ENCODE measurements around the gene MYOC. TPM values are rescaled to one million over a fixed set of nuclear protein-coding genes. Genes with fewer than 3 reads are reported as not detected.

The MYOC gene
- total RNA-seq, 1 experiment from 2014 or later, result not detected

GRCh38 chr1:171643156-171643555 is 9.3 kb downstream of the MYOC start:
- intact Hi-C loops (cut with micrococcal nuclease; ENCODE audit: unreplicated experiment) (loop anchor here (10.0 kb wide), 1 partner anchor 132 kb away; no protein-coding TSS in a partner anchor), in situ Hi-C loops (cut with HindIII; ENCODE audit: low pct_unique_long_range_greater_than_20kb, low sequenced_read_pairs) (no loop called here)
- Histone ChIP-seq H3K4me1 (ENCODE audit: control insufficient read depth, insufficient read depth, low read length) (0 out of 2 replicates have a peak, but pooled peaks cover 2% of the 10 kb centered on the region), H3K27me3 (ENCODE audit: control insufficient read depth, insufficient read depth, low read length) (no peaks in the 10 kb centered on the region), H3K36me3 (ENCODE audit: control insufficient read depth, insufficient read depth, low read length) (no peaks in the 10 kb centered on the region), H3K4me3 (ENCODE audit: low read depth in 2 of 2, low read length in 2 of 2) (no peak overlapping the region), H3K27ac (ENCODE audit: low read length) (no peak overlapping the region), H3K9me3 (ENCODE audit: control insufficient read depth, insufficient read depth, low read depth, low read length) (no peaks in the 10 kb centered on the region)
- DNase-seq (ENCODE audit: low read depth, low spot score) (no peak), ATAC-seq (no peak)
- POLR2A ChIA-PET, result interaction anchor here (0.5 kb wide), 1 partner anchor 30 kb away, joined by 3 read pairs; no protein-coding TSS in a partner anchor
- TF ChIP-seq SIN3A (IDR thresholded peaks at IDR 0.05; ENCODE audit: borderline replicate concordance, insufficient read depth, low read depth, low read length), result no peak
- no peak for TF ChIP-seq CTCF (IDR thresholded peaks at IDR 0.05)
- no peak for TF ChIP-seq REST (IDR thresholded peaks at IDR 0.05; ENCODE audit: insufficient read depth in 1 of 2, low read depth in 2 of 2, low read length in 1 of 2)
- no peak for TF ChIP-seq POLR2AphosphoS5 (IDR thresholded peaks at IDR 0.05; ENCODE audit: low read depth, low read length)
- TF ChIP-seq TCF7L2 (IDR thresholded peaks at IDR 0.05; ENCODE audit: low read depth, low read length), result no peak
- no TSS peak for BruUV-seq (replicated peaks)
- CTCF ChIA-PET, result no interaction called here

GRCh38 chr1:171642197-171642596 is 10.3 kb downstream of the MYOC start:
- no peak for DNase-seq (ENCODE audit: low read depth, low spot score)
- no peak overlapping the region for H3K27ac ChIP-seq (ENCODE audit: low read length)
- no peak for ATAC-seq
- H3K9me3 ChIP-seq (ENCODE audit: control insufficient read depth, insufficient read depth, low read depth, low read length), result no peaks in the 10 kb centered on the region
- TF ChIP-seq TCF7L2 (IDR thresholded peaks at IDR 0.05; ENCODE audit: low read depth, low read length) (no peak), REST (IDR thresholded peaks at IDR 0.05; ENCODE audit: insufficient read depth in 1 of 2, low read depth in 2 of 2, low read length in 1 of 2) (no peak), POLR2AphosphoS5 (IDR thresholded peaks at IDR 0.05; ENCODE audit: low read depth, low read length) (no peak), SIN3A (IDR thresholded peaks at IDR 0.05; ENCODE audit: borderline replicate concordance, insufficient read depth, low read depth, low read length) (no peak), CTCF (IDR thresholded peaks at IDR 0.05) (no peak)
- BruUV-seq (replicated peaks), result no TSS peak
- CTCF ChIA-PET, result no interaction called here
- intact Hi-C loops (cut with micrococcal nuclease; ENCODE audit: unreplicated experiment), result loop anchor here (10.0 kb wide), 1 partner anchor 133 kb away; no protein-coding TSS in a partner anchor
- H3K27me3 ChIP-seq (ENCODE audit: control insufficient read depth, insufficient read depth, low read length), result no peaks in the 10 kb centered on the region
- POLR2A ChIA-PET, result no interaction called here
- in situ Hi-C loops (cut with HindIII; ENCODE audit: low pct_unique_long_range_greater_than_20kb, low sequenced_read_pairs), result no loop called here
- no peak overlapping the region for H3K4me3 ChIP-seq (ENCODE audit: low read depth in 2 of 2, low read length in 2 of 2)
- no peaks in the 10 kb centered on the region for H3K36me3 ChIP-seq (ENCODE audit: control insufficient read depth, insufficient read depth, low read length)
- 0 out of 2 replicates have a peak, but pooled peaks cover 2% of the 10 kb centered on the region for H3K4me1 ChIP-seq (ENCODE audit: control insufficient read depth, insufficient read depth, low read length)
